Hepatocyte (in vitro differentiated cells): Measurements from ENCODE around the gene ZNF605. TPM values are rescaled to one million over a fixed set of nuclear protein-coding genes. Genes with fewer than 3 reads are reported as not detected.

ENCODE experiments used
- DNase-seq: peaks from one replicate; pipeline ENCODE4 v3.0.0-alpha.2; 2016; ENCODE audit warnings: low spot score
- H2AFZ ChIP-seq: fragments of 200-600 bp; sonication (generic); 2 replicates; pipeline ENCODE4 v1.6.0; 2016; ENCODE audit warnings: antibody characterized with exemption, mild to moderate bottlenecking
- H3K27ac ChIP-seq: fragments of 200-600 bp; sonication (generic); 2 replicates; pipeline ENCODE4 v1.5.1; 2016; ENCODE audit warnings: mild to moderate bottlenecking
- H3K27me3 ChIP-seq: fragments of 200-600 bp; sonication (generic); 2 replicates; pipeline ENCODE4 v1.6.1; 2016
- H3K36me3 ChIP-seq: fragments of 200-600 bp; sonication (generic); replicated peaks from 2 replicates; pipeline ENCODE4 v1.5.1; 2016; ENCODE audit warnings: low read depth; ENCODE audit not compliant: insufficient read depth
- H3K4me1 ChIP-seq: fragments of 200-600 bp; sonication (generic); 2 replicates; pipeline ENCODE4 v1.5.1; 2016; ENCODE audit warnings: mild to moderate bottlenecking, moderate library complexity; ENCODE audit not compliant: insufficient read depth
- H3K4me2 ChIP-seq: fragments of 200-600 bp; sonication (generic); 2 replicates; pipeline ENCODE4 v1.6.0; 2016
- H3K4me3 ChIP-seq: fragments of 200-600 bp; sonication (generic); 2 replicates; pipeline ENCODE4 v1.5.1; 2016; ENCODE audit warnings: mild to moderate bottlenecking
- H3K79me2 ChIP-seq: fragments of 200-600 bp; sonication (generic); 2 replicates; pipeline ENCODE4 v1.6.0; 2017; ENCODE audit warnings: mild to moderate bottlenecking
- H3K9me2 ChIP-seq: fragments of 200-600 bp; sonication (generic); replicated peaks from 2 replicates; pipeline ENCODE4 v1.6.0; 2017; ENCODE audit warnings: mild to moderate bottlenecking; ENCODE audit not compliant: insufficient read depth
- H3K9me3 ChIP-seq: fragments of 200-600 bp; sonication (generic); 2 replicates; pipeline ENCODE4 v1.5.1; 2016; ENCODE audit warnings: low read depth, mild to moderate bottlenecking
- H4K20me1 ChIP-seq: fragments of 200-600 bp; sonication (generic); 2 replicates; pipeline ENCODE4 v1.6.0; 2016; ENCODE audit warnings: mild to moderate bottlenecking; ENCODE audit not compliant: insufficient read depth, poor library complexity, severe bottlenecking
- EZH2 ChIP-seq: fragments of 200-600 bp; sonication (generic); IDR thresholded peaks from 2 replicates; pipeline ENCODE4 v1.6.1; 2016; ENCODE audit warnings: antibody characterized with exemption, mild to moderate bottlenecking, borderline replicate concordance
- EZH2phosphoT487 ChIP-seq: fragments of 200-600 bp; sonication (generic); IDR thresholded peaks from one replicate; pipeline ENCODE4 v1.6.1; 2018; ENCODE audit warnings: antibody characterized with exemption, mild to moderate bottlenecking, low read depth, moderate library complexity; ENCODE audit not compliant: unreplicated experiment, severe bottlenecking
- WGBS: methylation state at CpG from one replicate; pipeline ENCODE4 v1.1.6; 2016; ENCODE audit warnings: low lambda C conversion rate; ENCODE audit errors: missing lambda C conversion rate; 5-methylcytosine and 5-hydroxymethylcytosine counted together
- polyA plus RNA-seq: library from polyadenylated mRNA; unstranded; fragments of >200 nt; fragmentation: Nextera tagmentation; extraction: Ambion mirVana; gene quantifications from 2 replicates; pipeline ENCODE4 v1.2.1, GENCODE V29; 2016
- total RNA-seq: library from RNA; depleted of rRNA; stranded (reverse); fragments of >200 nt; gene quantifications from 2 replicates; pipeline ENCODE4 v1.2.3, GENCODE V29; 2014
- TF ChIP-seq, protein P1 (sequence below): fragments of 200-600 bp; sonication (generic); IDR thresholded peaks from 2 replicates; pipeline ENCODE4 v1.5.1; 2016; ENCODE audit warnings: antibody characterized with exemption, mild to moderate bottlenecking; ENCODE audit not compliant: poor library complexity

Gene ZNF605
- total and polyA plus RNA-seq, 2 experiments from 2014 or later, result 2.8 to 10.9 TPM

DNA sequence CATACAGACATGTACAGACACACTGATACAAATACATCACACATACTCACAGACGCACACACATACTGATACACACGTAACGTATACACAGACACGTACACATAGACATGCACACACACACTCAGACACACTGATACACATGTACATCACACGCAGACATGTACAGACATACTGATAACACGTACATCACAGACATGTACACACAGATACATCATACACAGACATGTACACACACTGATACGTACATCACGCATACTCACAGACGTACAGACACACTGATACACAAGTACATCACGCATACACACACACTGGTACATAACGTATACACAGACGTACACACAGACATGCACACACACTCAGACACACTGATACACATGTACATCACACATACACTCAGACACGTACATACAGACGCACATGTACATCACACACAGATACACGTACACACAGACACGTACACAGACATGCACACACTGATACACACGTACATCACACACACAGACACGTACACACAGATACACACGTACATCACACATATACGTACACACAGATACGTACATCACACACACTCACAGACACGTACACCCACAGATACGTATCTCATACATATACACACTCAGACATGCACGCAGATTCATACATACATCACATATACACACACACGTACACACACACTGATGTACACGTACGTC lies 5.1 kb downstream of the ZNF605 start:
- H3K27me3 ChIP-seq, result no peaks in the 10 kb centered on the region
- TF ChIP-seq, protein P1, sequence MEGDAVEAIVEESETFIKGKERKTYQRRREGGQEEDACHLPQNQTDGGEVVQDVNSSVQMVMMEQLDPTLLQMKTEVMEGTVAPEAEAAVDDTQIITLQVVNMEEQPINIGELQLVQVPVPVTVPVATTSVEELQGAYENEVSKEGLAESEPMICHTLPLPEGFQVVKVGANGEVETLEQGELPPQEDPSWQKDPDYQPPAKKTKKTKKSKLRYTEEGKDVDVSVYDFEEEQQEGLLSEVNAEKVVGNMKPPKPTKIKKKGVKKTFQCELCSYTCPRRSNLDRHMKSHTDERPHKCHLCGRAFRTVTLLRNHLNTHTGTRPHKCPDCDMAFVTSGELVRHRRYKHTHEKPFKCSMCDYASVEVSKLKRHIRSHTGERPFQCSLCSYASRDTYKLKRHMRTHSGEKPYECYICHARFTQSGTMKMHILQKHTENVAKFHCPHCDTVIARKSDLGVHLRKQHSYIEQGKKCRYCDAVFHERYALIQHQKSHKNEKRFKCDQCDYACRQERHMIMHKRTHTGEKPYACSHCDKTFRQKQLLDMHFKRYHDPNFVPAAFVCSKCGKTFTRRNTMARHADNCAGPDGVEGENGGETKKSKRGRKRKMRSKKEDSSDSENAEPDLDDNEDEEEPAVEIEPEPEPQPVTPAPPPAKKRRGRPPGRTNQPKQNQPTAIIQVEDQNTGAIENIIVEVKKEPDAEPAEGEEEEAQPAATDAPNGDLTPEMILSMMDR, result no peak
- TF ChIP-seq EZH2phosphoT487, result no peak
- TF ChIP-seq EZH2, result no peak
- no peak overlapping the region for H3K4me2 ChIP-seq
- no peak for DNase-seq
- no peak overlapping the region for H3K4me3 ChIP-seq
- H4K20me1 ChIP-seq, result no peaks in the 10 kb centered on the region
- peaks cover 56% of the 10 kb centered on the region for H3K79me2 ChIP-seq
- 99% methylated on average over 27 of the region's 27 CpGs for WGBS
- H3K9me2 ChIP-seq, result no peaks in the 10 kb centered on the region
- no peak overlapping the region for H3K27ac ChIP-seq
- peaks cover 38% of the 10 kb centered on the region for H3K9me3 ChIP-seq
- H2AFZ ChIP-seq, result no peak overlapping the region
- H3K4me1 ChIP-seq, result peaks cover 8% of the 10 kb centered on the region
- H3K36me3 ChIP-seq, result no peaks in the 10 kb centered on the region

DNA sequence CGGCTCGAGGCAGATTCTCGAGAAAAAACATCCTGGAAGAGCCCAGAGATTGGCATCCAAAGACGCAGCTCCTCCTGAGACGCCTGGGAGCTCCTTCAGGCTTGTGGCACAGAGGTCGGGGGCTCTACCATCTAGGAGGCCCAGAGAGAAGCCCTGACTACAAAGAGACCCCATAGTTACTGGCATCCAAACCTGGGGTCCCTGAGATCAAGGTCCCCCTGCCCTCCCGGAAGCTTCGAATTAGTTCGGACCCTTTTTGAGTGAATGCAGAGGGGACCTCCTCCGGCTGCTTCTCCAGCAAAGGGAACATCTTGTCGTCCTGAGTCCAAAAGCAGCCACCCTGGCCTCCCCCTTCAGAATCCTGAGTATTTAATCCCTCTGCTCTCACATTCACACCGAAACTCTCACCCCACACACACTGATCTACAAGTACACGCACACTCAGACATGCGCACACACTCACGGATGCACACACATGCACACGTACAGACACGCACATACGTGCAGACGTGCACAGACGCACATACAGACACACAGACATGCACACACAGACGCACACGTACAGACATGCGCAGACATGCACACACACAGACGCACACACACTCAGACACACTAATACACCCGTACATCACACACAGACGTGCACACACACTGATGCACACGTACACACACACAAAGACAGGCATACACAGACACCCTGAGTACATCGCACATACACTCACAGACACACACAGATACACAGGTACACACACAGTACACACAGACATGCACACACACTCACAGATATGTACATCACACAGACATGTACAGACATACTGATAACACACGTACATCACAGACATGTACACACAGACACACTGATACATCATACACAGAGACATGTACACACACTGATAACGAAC lies 5.9 kb downstream of the ZNF605 start:
- Histone ChIP-seq H3K9me2 (no peaks in the 10 kb centered on the region), H3K79me2 (peaks cover 56% of the 10 kb centered on the region), H3K4me1 (peaks cover 8% of the 10 kb centered on the region), H3K27ac (no peak overlapping the region), H3K4me3 (no peak overlapping the region), H3K9me3 (peaks cover 40% of the 10 kb centered on the region), H2AFZ (no peak overlapping the region), H3K27me3 (no peaks in the 10 kb centered on the region), H4K20me1 (no peaks in the 10 kb centered on the region), H3K36me3 (no peaks in the 10 kb centered on the region), H3K4me2 (no peak overlapping the region)
- TF ChIP-seq EZH2, result no peak
- TF ChIP-seq, protein P1, result no peak
- TF ChIP-seq EZH2phosphoT487, result no peak
- no peak for DNase-seq
- 98% methylated on average over 30 of the region's 30 CpGs for WGBS

DNA sequence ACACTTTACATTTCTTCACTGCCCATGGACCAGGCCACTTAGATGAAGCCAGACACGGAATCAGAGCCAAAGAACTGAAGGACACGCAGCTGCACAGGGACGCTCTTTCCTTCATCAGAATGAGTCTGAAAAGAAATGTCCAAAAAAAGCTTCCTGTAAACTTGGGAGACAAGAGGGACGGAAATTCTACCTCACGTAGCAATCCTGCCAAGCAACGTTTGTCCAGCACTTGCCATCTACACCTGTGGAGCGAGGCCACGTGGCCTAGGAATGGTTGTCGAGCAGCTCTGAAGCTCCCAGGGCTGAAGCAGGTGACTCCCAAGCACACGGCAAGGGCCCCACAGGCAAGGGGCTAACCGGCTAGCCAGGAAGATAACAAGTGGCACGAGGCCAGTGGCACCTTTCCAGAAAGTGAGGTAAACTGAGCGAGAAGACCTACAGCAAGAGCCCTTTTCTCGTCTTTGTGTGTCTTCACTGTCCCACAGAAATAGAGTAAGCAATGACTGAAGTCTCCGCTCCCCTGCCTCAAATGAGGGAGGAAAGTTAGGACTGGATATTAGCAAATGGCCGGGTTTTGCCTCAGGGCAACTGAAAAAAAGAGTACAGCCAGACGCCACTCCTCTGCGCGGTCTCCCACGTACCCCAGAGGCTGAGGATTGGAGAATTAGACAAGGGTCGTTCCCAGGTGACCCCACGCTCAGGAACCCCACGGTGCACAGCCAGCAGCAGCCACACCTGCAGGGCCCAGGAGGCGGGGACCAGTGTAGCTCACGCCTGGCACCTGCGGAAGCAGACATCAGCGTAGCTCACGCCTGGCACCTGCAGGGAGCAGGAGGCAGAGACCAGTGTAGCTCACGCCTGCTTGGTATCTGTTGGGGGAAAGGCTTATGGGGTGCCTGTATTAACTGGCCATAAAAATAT lies 7.7 kb downstream of the ZNF605 start:
- H3K27ac ChIP-seq, result no peak overlapping the region
- 96% methylated on average over 29 of the region's 29 CpGs for WGBS
- H3K36me3 ChIP-seq, result no peaks in the 10 kb centered on the region
- H3K4me1 ChIP-seq, result no peaks in the 10 kb centered on the region
- no peak overlapping the region for H3K4me2 ChIP-seq
- H3K79me2 ChIP-seq, result peaks cover 40% of the 10 kb centered on the region
- H3K4me3 ChIP-seq, result no peak overlapping the region
- TF ChIP-seq EZH2phosphoT487 (no peak), EZH2 (no peak)
- TF ChIP-seq, protein P1, result no peak
- H4K20me1 ChIP-seq, result no peaks in the 10 kb centered on the region
- H2AFZ ChIP-seq, result no peak overlapping the region
- H3K27me3 ChIP-seq, result no peaks in the 10 kb centered on the region
- no peaks in the 10 kb centered on the region for H3K9me2 ChIP-seq
- no peak for DNase-seq
- H3K9me3 ChIP-seq, result peaks cover 49% of the 10 kb centered on the region
